ENCODE measurements around the gene HDAC4.

DNA sequence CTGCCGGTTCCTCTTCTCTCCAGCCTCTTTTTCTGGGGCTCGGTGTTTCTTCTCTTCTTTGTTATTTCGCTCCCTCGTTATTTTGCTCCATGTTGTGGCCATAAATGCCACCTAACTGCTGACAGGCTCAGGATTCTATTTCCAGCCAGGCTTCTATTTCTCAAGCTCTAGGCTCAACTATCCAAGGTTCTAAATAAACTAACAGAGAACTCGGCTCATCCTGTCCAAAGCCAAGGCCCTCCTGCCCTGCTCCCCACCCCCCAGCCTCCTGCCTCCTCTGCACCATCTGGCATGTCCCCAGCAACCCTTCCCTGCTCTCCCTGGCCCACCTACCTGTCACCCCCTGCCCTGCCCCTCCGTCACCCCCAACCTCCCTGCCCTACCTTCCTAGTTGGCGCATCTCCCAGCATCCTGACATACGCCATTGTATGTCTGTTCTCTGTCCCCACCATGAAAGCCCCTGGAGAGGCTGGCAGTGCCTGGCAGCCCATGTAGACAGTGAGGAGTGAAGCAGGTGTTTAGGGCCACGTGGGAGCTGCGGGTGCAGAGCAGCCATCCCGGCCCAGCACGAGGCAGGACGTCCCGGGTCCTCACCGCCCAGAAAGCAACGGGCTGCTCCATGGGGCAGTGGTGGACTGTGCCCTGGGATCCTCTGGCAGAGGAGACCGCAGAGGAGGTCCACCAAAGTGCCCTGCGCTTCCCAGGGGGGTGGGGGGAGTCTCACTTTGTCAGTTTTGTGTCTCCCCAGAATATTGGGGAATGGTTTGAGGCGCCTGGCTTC is 366.1 kb downstream of the HDAC4 start:
- TF ChIP-seq CTCF (IDR thresholded peaks at IDR 0.05) (no peak), POLR2AphosphoS5 (IDR thresholded peaks at IDR 0.05) (no peak)
